Endodermal cell (in vitro differentiated cells): Measurements from ENCODE around the gene RPAP2. TPM values are rescaled to one million over a fixed set of nuclear protein-coding genes. Genes with fewer than 3 reads are reported as not detected.

Source experiments
- DNase-seq: peaks from one replicate; pipeline ENCODE4 v3.0.0-alpha.2; 2017
- H3K27ac ChIP-seq: 2 replicates; pipeline ENCODE4 v1.5.1; 2013; ENCODE audit warnings: mild to moderate bottlenecking, low read depth, low read length, moderate library complexity
- H3K27me3 ChIP-seq: 2 replicates; pipeline ENCODE4 v1.6.1; 2013; ENCODE audit warnings: mild to moderate bottlenecking, low read length, moderate library complexity; ENCODE audit not compliant: insufficient read depth, control insufficient read depth, poor library complexity, severe bottlenecking
- H3K36me3 ChIP-seq: 2 replicates; pipeline ENCODE4 v1.7.0; 2013; ENCODE audit warnings: mild to moderate bottlenecking, low read length, moderate library complexity; ENCODE audit not compliant: control insufficient read depth, insufficient read depth
- H3K4me1 ChIP-seq: one replicate; pipeline ENCODE4 v1.7.0; 2013; ENCODE audit warnings: low read length; ENCODE audit not compliant: control insufficient read depth, insufficient read depth
- H3K4me3 ChIP-seq: 2 replicates; pipeline ENCODE4 v1.5.1; 2013; ENCODE audit warnings: mild to moderate bottlenecking, low read length, moderate library complexity
- H3K9ac ChIP-seq: 2 replicates; pipeline ENCODE4 v1.6.1; 2013; ENCODE audit warnings: mild to moderate bottlenecking, low read length, moderate library complexity; ENCODE audit not compliant: poor library complexity, severe bottlenecking; ENCODE audit errors: extremely low read depth
- H3K9me3 ChIP-seq: 2 replicates; pipeline ENCODE4 v1.6.1; 2013; ENCODE audit warnings: mild to moderate bottlenecking, low read length, moderate library complexity; ENCODE audit not compliant: control insufficient read depth
- H3K27ac Mint-ChIP-seq: 2 replicates; pipeline ENCODE4 v1.8.0; 2020; ENCODE audit warnings: mixed read lengths
- H3K27me3 Mint-ChIP-seq: 2 replicates; pipeline ENCODE4 v1.8.0; 2021; ENCODE audit warnings: mild to moderate bottlenecking, mixed read lengths; ENCODE audit not compliant: insufficient read depth
- H3K36me3 Mint-ChIP-seq: 2 replicates; pipeline ENCODE4 v1.8.0; 2020; ENCODE audit warnings: low read depth, mixed read lengths
- H3K4me1 Mint-ChIP-seq: 2 replicates; pipeline ENCODE4 v1.8.0; 2020; ENCODE audit warnings: mixed read lengths
- H3K4me3 Mint-ChIP-seq: 2 replicates; pipeline ENCODE4 v1.8.0; 2020; ENCODE audit warnings: mild to moderate bottlenecking, moderate library complexity, mixed read lengths
- H3K9me3 Mint-ChIP-seq: 2 replicates; pipeline ENCODE4 v1.8.0; 2020; ENCODE audit warnings: mild to moderate bottlenecking, mixed read lengths
- CTCF ChIP-seq: fragments of 200-600 bp; sonication (generic); conservative IDR thresholded peaks from 2 replicates; pipeline ENCODE4 v1.5.0; 2021; ENCODE audit warnings: antibody characterized with exemption, mild to moderate bottlenecking
- WGBS, 2 experiments: methylation state at CpG; one replicate each; pipeline versions ENCODE4 v1.1.5 to v1.1.7; 2013; ENCODE audit warnings: missing lambda C conversion rate in 2 of 2, mixed read lengths in 1 of 2; ENCODE audit not compliant: insufficient coverage in 1 of 2, insufficient read length in 1 of 2; 5-methylcytosine and 5-hydroxymethylcytosine counted together
- total RNA-seq, 2 donors: library from RNA; stranded (reverse); fragmentation: NEBNext Ultra II Directional in 1 of 2; extraction: Animal tissue kit (Norgen Biotek cat#: 25700) in 1 of 2; gene quantifications; 2 replicates in 1 of 2; 3 replicates in 1 of 2; pipeline ENCODE4 v1.2.1, GENCODE V29; 2021

The RPAP2 gene
- total RNA-seq, 2 donors from 2014 or later, result 38.6 to 43.7 TPM

- Histone ChIP-seq H3K4me1 (no peaks in the 10 kb centered on the region), H3K9ac (no peak overlapping the region), H3K4me3 (no peak overlapping the region), H3K9me3 (no peaks in the 10 kb centered on the region), H3K36me3 (peaks cover 57% of the 10 kb centered on the region), H3K27ac (no peak overlapping the region), H3K27me3 (no peaks in the 10 kb centered on the region)
- Mint-ChIP-seq H3K4me3 (no peak overlapping the region), H3K4me1 (no peaks in the 10 kb centered on the region), H3K9me3 (no peaks in the 10 kb centered on the region), H3K27ac (no peak overlapping the region), H3K36me3 (peaks cover 58% of the 10 kb centered on the region), H3K27me3 (no peaks in the 10 kb centered on the region)
- peak; percentile 79 for TF ChIP-seq CTCF
- DNase-seq, result no peak
Measured at GRCh38 chr1:92310185-92310597, 11.3 kb downstream of the RPAP2 start.

GRCh38 chr1:92314024-92314423 is 15.2 kb downstream of the RPAP2 start:
- H3K36me3 Mint-ChIP-seq, result peaks cover 40% of the 10 kb centered on the region
- 94% methylated on average over 1 of the region's 1 CpG; no CpG with 5 or more reads in 1 of the 2 experiments for whole genome bisulfite sequencing, 2 experiments
- no peak for DNase-seq
- peaks cover 4% of the 10 kb centered on the region for H3K4me1 Mint-ChIP-seq
- no peaks in the 10 kb centered on the region for H3K27me3 Mint-ChIP-seq
- H3K27ac Mint-ChIP-seq, result no peak overlapping the region
- H3K9me3 ChIP-seq, result no peaks in the 10 kb centered on the region
- no peak overlapping the region for H3K9ac ChIP-seq
- no peaks in the 10 kb centered on the region for H3K4me1 ChIP-seq
- no peak overlapping the region for H3K4me3 Mint-ChIP-seq
- H3K36me3 ChIP-seq, result peaks cover 23% of the 10 kb centered on the region
- no peak overlapping the region for H3K27ac ChIP-seq
- no peak for TF ChIP-seq CTCF
- no peak overlapping the region for H3K4me3 ChIP-seq
- H3K9me3 Mint-ChIP-seq, result no peaks in the 10 kb centered on the region
- no peaks in the 10 kb centered on the region for H3K27me3 ChIP-seq

GRCh38 chr1:92315766-92316599 is 17.1 kb downstream of the RPAP2 start:
- WGBS, 2 experiments, result 82 to 92% methylated on average over 3 to 6 of the region's 6 CpGs
- H3K9me3 Mint-ChIP-seq, result no peaks in the 10 kb centered on the region
- H3K27me3 Mint-ChIP-seq, result no peaks in the 10 kb centered on the region

More at GRCh38 chr1:92315766-92316599, 17.1 kb downstream of the RPAP2 start:
- H3K4me3 Mint-ChIP-seq, result no peak overlapping the region
- no peak overlapping the region for H3K27ac ChIP-seq
- DNase-seq, result no peak
- no peaks in the 10 kb centered on the region for H3K9me3 ChIP-seq
- peaks cover 26% of the 10 kb centered on the region for H3K36me3 ChIP-seq
- TF ChIP-seq CTCF, result no peak
- H3K9ac ChIP-seq, result no peak overlapping the region
- no peak overlapping the region for H3K4me3 ChIP-seq
- no peak overlapping the region for H3K27ac Mint-ChIP-seq
- H3K4me1 Mint-ChIP-seq, result peaks cover 4% of the 10 kb centered on the region
- peaks cover 44% of the 10 kb centered on the region for H3K36me3 Mint-ChIP-seq
- H3K4me1 ChIP-seq, result no peaks in the 10 kb centered on the region
- H3K27me3 ChIP-seq, result no peaks in the 10 kb centered on the region
